Measurements from ENCODE around the gene MPRIP.

The MPRIP gene

GRCh38 chr17:17114592-17115225, 72.5 kb downstream of the MPRIP start:
- no peak for TF ChIP-seq CTCF (conservative IDR thresholded peaks at IDR 0.05)
- no peak for TF ChIP-seq ZFX (IDR thresholded peaks at IDR 0.05)
- peak overlapping the region; percentile 0; the same call in 1 of the 2 replicates for H3K27ac ChIP-seq

GRCh38 chr17:17115620-17116019, 73.4 kb downstream of the MPRIP start:
- H3K27ac ChIP-seq: peak overlapping the region; percentile 0; the same call in 1 of the 2 replicates
- no peak for TF ChIP-seq ZFX (IDR thresholded peaks at IDR 0.05)
- no peak for TF ChIP-seq CTCF (conservative IDR thresholded peaks at IDR 0.05)

- TF ChIP-seq ZFX (IDR thresholded peaks at IDR 0.05): no peak
- no peak for TF ChIP-seq CTCF (conservative IDR thresholded peaks at IDR 0.05)
- H3K27ac ChIP-seq: peak overlapping the region; percentile 5; the same call in 1 of the 2 replicates
These were observed 74.1 kb downstream of the MPRIP start for GRCh38 chr17:17116406-17116805.

GRCh38 chr17:17117923-17118322, 75.7 kb downstream of the MPRIP start:
- H3K27ac ChIP-seq: peak overlapping the region; percentile 66

GRCh38 chr17:17118399-17118798, 76.1 kb downstream of the MPRIP start:
- H3K27ac ChIP-seq: peak overlapping the region; percentile 66
- no peak for TF ChIP-seq ZFX (IDR thresholded peaks at IDR 0.05)
- no peak for TF ChIP-seq CTCF (conservative IDR thresholded peaks at IDR 0.05)

More at GRCh38 chr17:17117923-17118322, 75.7 kb downstream of the MPRIP start:
- TF ChIP-seq CTCF (conservative IDR thresholded peaks at IDR 0.05) (no peak), ZFX (IDR thresholded peaks at IDR 0.05) (no peak)

- peak overlapping the region; percentile 66 for H3K27ac ChIP-seq
- TF ChIP-seq CTCF (conservative IDR thresholded peaks at IDR 0.05) (no peak), ZFX (IDR thresholded peaks at IDR 0.05) (no peak)
These were observed 76.8 kb downstream of the MPRIP start for GRCh38 chr17:17119106-17119505.

GRCh38 chr17:17119533-17119932, 77.3 kb downstream of the MPRIP start:
- peak overlapping the region; percentile 66 for H3K27ac ChIP-seq
- TF ChIP-seq ZFX (IDR thresholded peaks at IDR 0.05) (no peak), CTCF (conservative IDR thresholded peaks at IDR 0.05) (no peak)
